ENCODE measurements around the gene SIRT5.

SIRT5 gene

GRCh38 chr6:13550656-13551055, 23.7 kb upstream of the SIRT5 start:
- no peak for DNase-seq (ENCODE audit: low read depth)
- TF ChIP-seq CTCF (IDR thresholded peaks at IDR 0.05; ENCODE audit: insufficient read depth, low read depth, low read length, missing control alignments): no peak
- no peak overlapping the region for H3K4me3 ChIP-seq (ENCODE audit: low read length)

GRCh38 chr6:13553646-13554045, 20.8 kb upstream of the SIRT5 start:
- TF ChIP-seq CTCF (IDR thresholded peaks at IDR 0.05; ENCODE audit: insufficient read depth, low read depth, low read length, missing control alignments): no peak

GRCh38 chr6:13554929-13555333, 19.5 kb upstream of the SIRT5 start:
- H3K4me3 ChIP-seq (ENCODE audit: low read length): no peak overlapping the region
- peak; percentile 41 for DNase-seq (ENCODE audit: low read depth)
- no peak for TF ChIP-seq CTCF (IDR thresholded peaks at IDR 0.05; ENCODE audit: insufficient read depth, low read depth, low read length, missing control alignments)

More at GRCh38 chr6:13553646-13554045, 20.8 kb upstream of the SIRT5 start:
- no peak overlapping the region for H3K4me3 ChIP-seq (ENCODE audit: low read length)
- DNase-seq (ENCODE audit: low read depth): no peak

- TF ChIP-seq CTCF (IDR thresholded peaks at IDR 0.05; ENCODE audit: insufficient read depth, low read depth, low read length, missing control alignments): no peak
- no peak overlapping the region for H3K4me3 ChIP-seq (ENCODE audit: low read length)
- DNase-seq (ENCODE audit: low read depth): no peak
Measured at GRCh38 chr6:13557841-13558240, 16.6 kb upstream of the SIRT5 start.

- DNase-seq (ENCODE audit: low read depth): no peak
- no peak overlapping the region for H3K4me3 ChIP-seq (ENCODE audit: low read length)
- no peak for TF ChIP-seq CTCF (IDR thresholded peaks at IDR 0.05; ENCODE audit: insufficient read depth, low read depth, low read length, missing control alignments)
Measured at GRCh38 chr6:13558718-13559117, 15.7 kb upstream of the SIRT5 start.

- H3K4me3 ChIP-seq (ENCODE audit: low read length): no peak overlapping the region
- DNase-seq (ENCODE audit: low read depth): no peak
- no peak for TF ChIP-seq CTCF (IDR thresholded peaks at IDR 0.05; ENCODE audit: insufficient read depth, low read depth, low read length, missing control alignments)
Measured at GRCh38 chr6:13559251-13559650, 15.2 kb upstream of the SIRT5 start.

- no peak overlapping the region for H3K4me3 ChIP-seq (ENCODE audit: low read length)
- DNase-seq (ENCODE audit: low read depth): no peak
- TF ChIP-seq CTCF (IDR thresholded peaks at IDR 0.05; ENCODE audit: insufficient read depth, low read depth, low read length, missing control alignments): no peak
Measured at GRCh38 chr6:13559968-13560650, 14.3 kb upstream of the SIRT5 start.

Measured in epithelial cell of esophagus (primary cell).